ENCODE data around the gene AGAP2.

DNA sequence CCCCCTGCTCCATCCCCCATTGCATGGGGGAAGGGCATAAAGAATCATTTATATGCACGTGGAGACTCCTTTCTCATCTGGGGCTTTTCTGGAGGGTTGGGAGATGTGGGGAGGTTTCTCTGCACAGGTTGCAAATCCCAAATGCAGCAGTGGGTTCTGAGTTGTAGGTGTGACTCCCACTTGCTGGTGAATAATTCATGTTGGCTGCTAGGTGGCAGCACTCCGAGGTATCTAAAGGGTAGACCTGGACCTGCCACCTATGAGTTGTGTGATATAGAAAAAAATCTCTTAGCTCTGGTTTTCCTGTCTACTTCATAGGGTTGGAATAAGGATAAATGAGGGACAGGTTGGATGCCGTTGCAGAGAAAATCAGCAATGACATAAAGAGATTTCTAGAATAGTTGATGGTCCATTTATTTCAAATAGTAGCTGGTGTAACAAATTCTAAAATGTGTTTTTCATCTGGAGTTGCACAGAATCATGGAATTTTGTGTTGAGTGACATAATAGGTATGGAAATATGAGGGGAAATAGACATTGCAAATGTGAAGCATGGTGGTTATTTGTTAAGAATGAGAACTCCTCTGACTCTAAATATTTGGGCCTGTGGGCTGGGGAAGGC is 20.9 kb upstream of the AGAP2 start:
- TF ChIP-seq POLR2AphosphoS5 (IDR thresholded peaks at IDR 0.05; ENCODE audit: low read depth, low read length) (no peak), SIN3A (IDR thresholded peaks at IDR 0.05; ENCODE audit: borderline replicate concordance, insufficient read depth, low read length) (no peak), TAF1 (IDR thresholded peaks at IDR 0.05; ENCODE audit: borderline replicate concordance, insufficient read depth, low read length) (no peak), FOXP2 (optimal IDR thresholded peaks at IDR 0.05; ENCODE audit: borderline replicate concordance, extremely low read depth, extremely low read length, insufficient read depth) (no peak)
- TF ChIP-seq, protein P1, sequence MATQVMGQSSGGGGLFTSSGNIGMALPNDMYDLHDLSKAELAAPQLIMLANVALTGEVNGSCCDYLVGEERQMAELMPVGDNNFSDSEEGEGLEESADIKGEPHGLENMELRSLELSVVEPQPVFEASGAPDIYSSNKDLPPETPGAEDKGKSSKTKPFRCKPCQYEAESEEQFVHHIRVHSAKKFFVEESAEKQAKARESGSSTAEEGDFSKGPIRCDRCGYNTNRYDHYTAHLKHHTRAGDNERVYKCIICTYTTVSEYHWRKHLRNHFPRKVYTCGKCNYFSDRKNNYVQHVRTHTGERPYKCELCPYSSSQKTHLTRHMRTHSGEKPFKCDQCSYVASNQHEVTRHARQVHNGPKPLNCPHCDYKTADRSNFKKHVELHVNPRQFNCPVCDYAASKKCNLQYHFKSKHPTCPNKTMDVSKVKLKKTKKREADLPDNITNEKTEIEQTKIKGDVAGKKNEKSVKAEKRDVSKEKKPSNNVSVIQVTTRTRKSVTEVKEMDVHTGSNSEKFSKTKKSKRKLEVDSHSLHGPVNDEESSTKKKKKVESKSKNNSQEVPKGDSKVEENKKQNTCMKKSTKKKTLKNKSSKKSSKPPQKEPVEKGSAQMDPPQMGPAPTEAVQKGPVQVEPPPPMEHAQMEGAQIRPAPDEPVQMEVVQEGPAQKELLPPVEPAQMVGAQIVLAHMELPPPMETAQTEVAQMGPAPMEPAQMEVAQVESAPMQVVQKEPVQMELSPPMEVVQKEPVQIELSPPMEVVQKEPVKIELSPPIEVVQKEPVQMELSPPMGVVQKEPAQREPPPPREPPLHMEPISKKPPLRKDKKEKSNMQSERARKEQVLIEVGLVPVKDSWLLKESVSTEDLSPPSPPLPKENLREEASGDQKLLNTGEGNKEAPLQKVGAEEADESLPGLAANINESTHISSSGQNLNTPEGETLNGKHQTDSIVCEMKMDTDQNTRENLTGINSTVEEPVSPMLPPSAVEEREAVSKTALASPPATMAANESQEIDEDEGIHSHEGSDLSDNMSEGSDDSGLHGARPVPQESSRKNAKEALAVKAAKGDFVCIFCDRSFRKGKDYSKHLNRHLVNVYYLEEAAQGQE (IDR thresholded peaks at IDR 0.05; ENCODE audit: insufficient read depth in 1 of 2, low read depth in 2 of 2, low read length in 2 of 2) = no peak
